ENCODE measurements around the gene COG5.

- TF ChIP-seq, protein P1, sequence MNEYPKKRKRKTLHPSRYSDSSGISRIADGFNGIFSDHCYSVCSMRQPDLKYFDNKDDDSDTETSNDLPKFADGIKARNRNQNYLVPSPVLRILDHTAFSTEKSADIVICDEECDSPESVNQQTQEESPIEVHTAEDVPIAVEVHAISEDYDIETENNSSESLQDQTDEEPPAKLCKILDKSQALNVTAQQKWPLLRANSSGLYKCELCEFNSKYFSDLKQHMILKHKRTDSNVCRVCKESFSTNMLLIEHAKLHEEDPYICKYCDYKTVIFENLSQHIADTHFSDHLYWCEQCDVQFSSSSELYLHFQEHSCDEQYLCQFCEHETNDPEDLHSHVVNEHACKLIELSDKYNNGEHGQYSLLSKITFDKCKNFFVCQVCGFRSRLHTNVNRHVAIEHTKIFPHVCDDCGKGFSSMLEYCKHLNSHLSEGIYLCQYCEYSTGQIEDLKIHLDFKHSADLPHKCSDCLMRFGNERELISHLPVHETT (CRISPR knock-in tag; conservative IDR thresholded peaks at IDR 0.05 in 1 of 2, IDR thresholded peaks at IDR 0.05 in 1 of 2): no peak
- TF ChIP-seq CTCF (IDR thresholded peaks at IDR 0.05 in 2 of 3, conservative IDR thresholded peaks at IDR 0.05 in 1 of 3; ENCODE audit: insufficient read depth in 2 of 3, low read depth in 1 of 3, low read length in 3 of 3): no peak
- TF ChIP-seq, protein P2, sequence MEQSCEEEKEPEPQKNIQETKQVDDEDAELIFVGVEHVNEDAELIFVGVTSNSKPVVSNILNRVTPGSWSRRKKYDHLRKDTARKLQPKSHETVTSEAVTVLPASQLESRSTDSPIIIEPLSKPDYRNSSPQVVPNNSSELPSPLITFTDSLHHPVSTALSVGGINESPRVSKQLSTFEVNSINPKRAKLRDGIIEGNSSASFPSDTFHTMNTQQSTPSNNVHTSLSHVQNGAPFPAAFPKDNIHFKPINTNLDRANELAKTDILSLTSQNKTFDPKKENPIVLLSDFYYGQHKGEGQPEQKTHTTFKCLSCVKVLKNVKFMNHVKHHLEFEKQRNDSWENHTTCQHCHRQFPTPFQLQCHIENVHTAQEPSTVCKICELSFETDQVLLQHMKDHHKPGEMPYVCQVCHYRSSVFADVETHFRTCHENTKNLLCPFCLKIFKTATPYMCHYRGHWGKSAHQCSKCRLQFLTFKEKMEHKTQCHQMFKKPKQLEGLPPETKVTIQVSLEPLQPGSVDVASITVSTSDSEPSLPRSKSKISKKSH (CRISPR knock-in tag; IDR thresholded peaks at IDR 0.05): no peak
Measured at GRCh38 chr7:107560898-107561516, 2.7 kb downstream of the COG5 start.
